ENCODE data around the gene FASLG. TPM values are rescaled to one million over a fixed set of nuclear protein-coding genes. Genes with fewer than 3 reads are reported as not detected.

Gene FASLG
- total RNA-seq, 4 donors from 2014 or later, result 0.68 to 2.2 TPM; not detected in 2

DNA sequence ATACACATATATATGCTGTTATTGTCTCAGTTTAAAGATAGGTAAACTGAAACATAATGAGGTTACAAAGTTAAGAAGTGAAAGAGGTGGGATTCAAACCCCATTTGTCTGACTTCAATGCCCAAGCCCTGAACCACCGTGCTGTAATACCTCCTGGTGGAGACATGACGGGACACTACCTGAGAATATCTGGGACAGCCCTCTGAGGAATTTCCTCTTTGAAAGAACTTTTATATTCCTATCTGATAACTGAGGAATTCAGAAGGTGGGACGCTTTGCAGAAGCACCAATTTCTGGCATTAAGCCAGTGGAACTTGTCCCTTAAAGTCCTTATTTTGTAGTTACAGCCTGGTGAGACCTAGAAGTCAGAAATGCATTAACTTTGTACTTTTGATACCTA is 32.1 kb upstream of the FASLG start:
- Histone ChIP-seq H3K4me1 (no peaks in the 10 kb centered on the region), H3K4me3 (no peak overlapping the region), H3K27me3 (no peaks in the 10 kb centered on the region), H3K36me3 (no peaks in the 10 kb centered on the region), H3K9me3 (no peaks in the 10 kb centered on the region), H3K27ac (no peak overlapping the region)
- no peak for TF ChIP-seq POLR2A (IDR thresholded peaks at IDR 0.05)
- TF ChIP-seq EP300 (IDR thresholded peaks at IDR 0.05; ENCODE audit: low read depth), result no peak
- TF ChIP-seq, protein P1, sequence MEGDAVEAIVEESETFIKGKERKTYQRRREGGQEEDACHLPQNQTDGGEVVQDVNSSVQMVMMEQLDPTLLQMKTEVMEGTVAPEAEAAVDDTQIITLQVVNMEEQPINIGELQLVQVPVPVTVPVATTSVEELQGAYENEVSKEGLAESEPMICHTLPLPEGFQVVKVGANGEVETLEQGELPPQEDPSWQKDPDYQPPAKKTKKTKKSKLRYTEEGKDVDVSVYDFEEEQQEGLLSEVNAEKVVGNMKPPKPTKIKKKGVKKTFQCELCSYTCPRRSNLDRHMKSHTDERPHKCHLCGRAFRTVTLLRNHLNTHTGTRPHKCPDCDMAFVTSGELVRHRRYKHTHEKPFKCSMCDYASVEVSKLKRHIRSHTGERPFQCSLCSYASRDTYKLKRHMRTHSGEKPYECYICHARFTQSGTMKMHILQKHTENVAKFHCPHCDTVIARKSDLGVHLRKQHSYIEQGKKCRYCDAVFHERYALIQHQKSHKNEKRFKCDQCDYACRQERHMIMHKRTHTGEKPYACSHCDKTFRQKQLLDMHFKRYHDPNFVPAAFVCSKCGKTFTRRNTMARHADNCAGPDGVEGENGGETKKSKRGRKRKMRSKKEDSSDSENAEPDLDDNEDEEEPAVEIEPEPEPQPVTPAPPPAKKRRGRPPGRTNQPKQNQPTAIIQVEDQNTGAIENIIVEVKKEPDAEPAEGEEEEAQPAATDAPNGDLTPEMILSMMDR (IDR thresholded peaks at IDR 0.05), result no peak
- WGBS, 2 donors (ENCODE audit: low coverage in 1 of 2), result 70 to 80% methylated on average over 1 to 3 of the region's 3 CpGs
- intact Hi-C loops (cut with DNase I; ENCODE audit: low total_unique reads) (no loop called here), in situ Hi-C loops (cut with MboI; ENCODE audit: low pct_ligation_motif_present in 1 of 4, low pct_unique_long_range_greater_than_20kb in 1 of 4, low sequenced_read_pairs in 3 of 4) (no loop called here)
- no peak for DNase-seq

DNA sequence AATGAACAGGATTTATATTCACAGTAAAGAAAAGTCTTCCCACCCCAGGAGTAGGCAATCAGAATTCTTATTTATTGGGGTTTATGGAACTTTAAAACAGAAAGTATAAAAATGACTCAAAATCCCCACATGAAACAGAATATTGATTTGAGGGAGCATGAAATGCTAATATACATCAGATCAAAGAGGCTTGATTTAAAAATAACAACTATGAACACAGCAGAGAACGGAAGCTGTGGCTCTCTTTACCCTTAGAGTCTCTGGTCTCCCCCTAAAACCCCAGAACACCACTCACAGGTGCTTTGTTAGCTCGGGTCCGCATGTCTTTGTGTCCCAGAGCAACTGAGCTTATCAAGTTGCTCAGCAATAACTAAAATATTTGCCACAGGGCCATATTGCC is 31.2 kb upstream of the FASLG start:
- Histone ChIP-seq H3K27ac (no peak overlapping the region), H3K36me3 (no peaks in the 10 kb centered on the region), H3K4me3 (no peak overlapping the region), H3K9me3 (no peaks in the 10 kb centered on the region), H3K27me3 (no peaks in the 10 kb centered on the region), H3K4me1 (no peaks in the 10 kb centered on the region)
- in situ Hi-C loops (cut with MboI; ENCODE audit: low pct_ligation_motif_present in 1 of 4, low pct_unique_long_range_greater_than_20kb in 1 of 4, low sequenced_read_pairs in 3 of 4), result no loop called here
- no peak for TF ChIP-seq POLR2AphosphoS5 (IDR thresholded peaks at IDR 0.05)
- no peak for TF ChIP-seq EP300 (IDR thresholded peaks at IDR 0.05; ENCODE audit: low read depth)
- TF ChIP-seq, protein P1 (IDR thresholded peaks at IDR 0.05), result no peak
- no peak for TF ChIP-seq POLR2A (IDR thresholded peaks at IDR 0.05)
- 76% methylated on average over 3 of the region's 3 CpGs; no CpG with 5 or more reads in 1 of the 2 donors for WGBS, 2 donors (ENCODE audit: low coverage in 1 of 2)
- intact Hi-C loops (cut with DNase I; ENCODE audit: low total_unique reads), result no loop called here
- no peak for DNase-seq

DNA sequence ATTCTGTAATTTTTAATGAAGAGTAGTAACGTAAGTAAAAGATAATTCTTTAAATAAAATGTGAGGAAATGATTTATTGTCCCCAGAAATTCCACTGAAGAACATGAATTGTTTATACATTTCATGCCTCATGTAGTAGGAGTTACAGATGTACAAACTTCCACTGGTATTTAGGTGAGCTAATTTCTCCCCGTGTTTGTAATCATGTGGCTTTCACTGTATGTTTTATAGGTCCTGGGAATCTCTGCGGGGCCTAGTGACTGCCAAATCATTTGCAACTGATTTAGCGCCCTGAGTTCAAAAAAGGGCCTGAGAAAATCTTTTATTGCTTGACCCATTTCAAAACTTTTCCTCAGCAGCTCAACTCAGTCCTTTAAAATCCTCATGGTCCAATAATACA is 30.5 kb upstream of the FASLG start:
- TF ChIP-seq POLR2AphosphoS5 (IDR thresholded peaks at IDR 0.05), result no peak
- no peak for TF ChIP-seq POLR2A (IDR thresholded peaks at IDR 0.05)
- TF ChIP-seq EP300 (IDR thresholded peaks at IDR 0.05; ENCODE audit: low read depth), result no peak
- Histone ChIP-seq H3K27ac (no peak overlapping the region), H3K27me3 (no peaks in the 10 kb centered on the region), H3K4me1 (no peaks in the 10 kb centered on the region), H3K9me3 (no peaks in the 10 kb centered on the region), H3K36me3 (no peaks in the 10 kb centered on the region), H3K4me3 (no peak overlapping the region)
- no peak for DNase-seq
- 70 to 75% methylated on average over 3 to 4 of the region's 4 CpGs for WGBS, 2 donors (ENCODE audit: low coverage in 1 of 2)
- intact Hi-C loops (cut with DNase I; ENCODE audit: low total_unique reads), result no loop called here
- in situ Hi-C loops (cut with MboI; ENCODE audit: low pct_ligation_motif_present in 1 of 4, low pct_unique_long_range_greater_than_20kb in 1 of 4, low sequenced_read_pairs in 3 of 4), result no loop called here

- H3K4me3 ChIP-seq, result no peak overlapping the region
- TF ChIP-seq, protein P1 (IDR thresholded peaks at IDR 0.05), result no peak
- TF ChIP-seq POLR2AphosphoS5 (IDR thresholded peaks at IDR 0.05) (no peak), POLR2A (IDR thresholded peaks at IDR 0.05) (no peak), EP300 (IDR thresholded peaks at IDR 0.05; ENCODE audit: low read depth) (no peak)
- H3K27ac ChIP-seq, result no peak overlapping the region
- intact Hi-C loops (cut with DNase I; ENCODE audit: low total_unique reads) (no loop called here), in situ Hi-C loops (cut with MboI; ENCODE audit: low pct_ligation_motif_present in 1 of 4, low pct_unique_long_range_greater_than_20kb in 1 of 4, low sequenced_read_pairs in 3 of 4) (no loop called here)
- H3K27me3 ChIP-seq, result no peaks in the 10 kb centered on the region
- DNase-seq, result no peak
- no peaks in the 10 kb centered on the region for H3K36me3 ChIP-seq
- H3K9me3 ChIP-seq, result no peaks in the 10 kb centered on the region
- no peaks in the 10 kb centered on the region for H3K4me1 ChIP-seq
- WGBS, 2 donors (ENCODE audit: low coverage in 1 of 2), result 88 to 95% methylated on average over 2 of the region's 2 CpGs
Observed at GRCh38 chr1:172629170-172629569, 29.7 kb upstream of the FASLG start.

DNA sequence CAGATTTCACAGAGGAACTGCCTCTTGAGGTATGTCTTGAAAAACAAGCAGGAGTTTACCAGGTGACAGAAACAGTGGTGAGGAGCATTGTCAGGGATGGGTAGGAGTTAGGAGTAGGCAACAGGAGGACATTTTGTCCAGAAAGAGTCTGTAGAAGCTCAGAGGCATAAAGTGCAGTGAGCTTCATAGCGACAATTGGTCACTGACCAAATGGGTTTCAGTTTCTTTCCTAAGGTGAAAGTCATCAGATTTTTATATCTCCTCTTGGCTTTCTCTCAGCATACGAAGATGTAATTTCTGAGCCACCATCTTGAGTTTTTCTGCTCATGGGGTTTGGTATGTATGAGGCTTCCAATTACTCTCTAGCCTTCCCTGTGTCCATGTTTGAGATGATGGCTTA is 29.3 kb upstream of the FASLG start:
- in situ Hi-C loops (cut with MboI; ENCODE audit: low pct_ligation_motif_present in 1 of 4, low pct_unique_long_range_greater_than_20kb in 1 of 4, low sequenced_read_pairs in 3 of 4) (no loop called here), intact Hi-C loops (cut with DNase I; ENCODE audit: low total_unique reads) (no loop called here)
- H3K9me3 ChIP-seq, result no peaks in the 10 kb centered on the region
- H3K4me3 ChIP-seq, result no peak overlapping the region
- TF ChIP-seq POLR2AphosphoS5 (IDR thresholded peaks at IDR 0.05) (no peak), POLR2A (IDR thresholded peaks at IDR 0.05) (no peak), EP300 (IDR thresholded peaks at IDR 0.05; ENCODE audit: low read depth) (no peak)
- TF ChIP-seq, protein P1 (IDR thresholded peaks at IDR 0.05), result no peak
- H3K4me1 ChIP-seq, result no peaks in the 10 kb centered on the region
- no peak overlapping the region for H3K27ac ChIP-seq
- H3K36me3 ChIP-seq, result no peaks in the 10 kb centered on the region
- no peaks in the 10 kb centered on the region for H3K27me3 ChIP-seq
- no peak for DNase-seq
- WGBS, 2 donors (ENCODE audit: low coverage in 1 of 2), result 75 to 89% methylated on average over 2 of the region's 2 CpGs
